ENCODE data around the gene PADI1. TPM values are rescaled to one million over a fixed set of nuclear protein-coding genes. Genes with fewer than 3 reads are reported as not detected.

Gene PADI1
- total RNA-seq, 2 donors from 2014 or later = not detected

- 36 to 46% methylated on average over 11 to 13 of the region's 13 CpGs for WGBS, 2 donors
- H3K27ac ChIP-seq = peak overlapping the region in 2 of 4 donors; percentile 17 to 55
These were observed 36.6 kb upstream of the PADI1 start for GRCh38 chr1:17168091-17168876.

GRCh38 chr1:17170571-17170970 lies 34.4 kb upstream of the PADI1 start:
- no peak for DNase-seq
- no peak for ATAC-seq
- Histone ChIP-seq H3K27ac (no peak overlapping the region), H3K4me1 (no peaks in the 10 kb centered on the region), H3K4me3 (no peak overlapping the region), H3K9me3 (no peaks in the 10 kb centered on the region), H3K36me3 (replicated peaks in 1 of 2; ENCODE audit: insufficient read depth in 1 of 2, low read depth in 2 of 2) (no peaks in the 10 kb centered on the region), H3K27me3 (no peaks in the 10 kb centered on the region)
- intact Hi-C loops (cut with DNase I) = no loop called here
- TF ChIP-seq POLR2A (IDR thresholded peaks at IDR 0.05) = no peak
- no peak for TF ChIP-seq CTCF (IDR thresholded peaks at IDR 0.05)

More at GRCh38 chr1:17168091-17168876, 36.6 kb upstream of the PADI1 start:
- TF ChIP-seq CTCF (IDR thresholded peaks at IDR 0.05) = no peak
- H3K27me3 ChIP-seq = no peaks in the 10 kb centered on the region
- intact Hi-C loops (cut with DNase I) = no loop called here
- DNase-seq = peak in 2 of 4 donors; percentile 8 to 31
- no peaks in the 10 kb centered on the region for H3K36me3 ChIP-seq (replicated peaks in 1 of 2; ENCODE audit: insufficient read depth in 1 of 2, low read depth in 2 of 2)
- no peak overlapping the region for H3K4me3 ChIP-seq
- H3K4me1 ChIP-seq = no peaks in the 10 kb centered on the region
- peak; percentile 60 for ATAC-seq
- H3K9me3 ChIP-seq = no peaks in the 10 kb centered on the region

- TF ChIP-seq CTCF (IDR thresholded peaks at IDR 0.05) = no peak
- TF ChIP-seq POLR2A (IDR thresholded peaks at IDR 0.05) = no peak
- no peaks in the 10 kb centered on the region for H3K36me3 ChIP-seq (replicated peaks in 1 of 2; ENCODE audit: insufficient read depth in 1 of 2, low read depth in 2 of 2)
- ATAC-seq = no peak
These were observed 31.7 kb upstream of the PADI1 start for GRCh38 chr1:17173217-17173616.

GRCh38 chr1:17176306-17177061 lies 28.4 kb upstream of the PADI1 start:
- 65 to 81% methylated on average over 6 of the region's 6 CpGs for WGBS, 2 donors

More at GRCh38 chr1:17173217-17173616, 31.7 kb upstream of the PADI1 start:
- intact Hi-C loops (cut with DNase I) = no loop called here
- 53 to 55% methylated on average over 3 of the region's 3 CpGs for WGBS, 2 donors
- H3K27ac ChIP-seq = no peak overlapping the region
- H3K27me3 ChIP-seq = no peaks in the 10 kb centered on the region
- no peaks in the 10 kb centered on the region for H3K9me3 ChIP-seq
- H3K4me3 ChIP-seq = no peak overlapping the region
- no peaks in the 10 kb centered on the region for H3K4me1 ChIP-seq
- DNase-seq = no peak

More at GRCh38 chr1:17176306-17177061, 28.4 kb upstream of the PADI1 start:
- DNase-seq (no peak), ATAC-seq (no peak)
- no peaks in the 10 kb centered on the region for H3K36me3 ChIP-seq (replicated peaks in 1 of 2; ENCODE audit: insufficient read depth in 1 of 2, low read depth in 2 of 2)
- no peaks in the 10 kb centered on the region for H3K27me3 ChIP-seq
- no peak overlapping the region for H3K4me3 ChIP-seq
- no peak overlapping the region for H3K27ac ChIP-seq
- TF ChIP-seq POLR2A (IDR thresholded peaks at IDR 0.05) (no peak), CTCF (IDR thresholded peaks at IDR 0.05) (no peak)
- H3K9me3 ChIP-seq = no peaks in the 10 kb centered on the region
- intact Hi-C loops (cut with DNase I) = no loop called here
- H3K4me1 ChIP-seq = no peaks in the 10 kb centered on the region

Data from body of pancreas (tissue), 4 donors.